H7 (cell line): ENCODE results near the gene WWC1. TPM values are rescaled to one million over a fixed set of nuclear protein-coding genes. Genes with fewer than 3 reads are reported as not detected.
"Not testable (repeated sequence)": the region's sequence is repeated elsewhere in the genome, so short reads cannot be mapped to it uniquely, and the experiment has no call there.

Experiments
- DNase-seq: peaks from one replicate; pipeline ENCODE4 v3.0.0; 2012
- H3K27me3 ChIP-seq: 2 replicates; pipeline ENCODE4 v1.6.0; 2011; ENCODE audit warnings: mild to moderate bottlenecking, low read length; ENCODE audit not compliant: control insufficient read depth, insufficient read depth
- H3K36me3 ChIP-seq: replicated peaks from 2 replicates; pipeline ENCODE4 v1.5.1; 2011; ENCODE audit warnings: low read length; ENCODE audit not compliant: control insufficient read depth, insufficient read depth
- H3K4me3 ChIP-seq: 2 replicates; pipeline ENCODE4 v1.5.1; 2011; ENCODE audit warnings: low read depth, mild to moderate bottlenecking, control low read depth, low read length, moderate library complexity; ENCODE audit not compliant: insufficient read depth
- total RNA-seq: library from RNA; depleted of rRNA; stranded (reverse); fragments of >200 nt; shearing (Covaris generic); gene quantifications from 2 replicates; pipeline ENCODE4 v1.2.3, GENCODE V29; 2014

Gene WWC1
- total RNA-seq, 1 experiment from 2014 or later, result 15.5 TPM

DNA sequence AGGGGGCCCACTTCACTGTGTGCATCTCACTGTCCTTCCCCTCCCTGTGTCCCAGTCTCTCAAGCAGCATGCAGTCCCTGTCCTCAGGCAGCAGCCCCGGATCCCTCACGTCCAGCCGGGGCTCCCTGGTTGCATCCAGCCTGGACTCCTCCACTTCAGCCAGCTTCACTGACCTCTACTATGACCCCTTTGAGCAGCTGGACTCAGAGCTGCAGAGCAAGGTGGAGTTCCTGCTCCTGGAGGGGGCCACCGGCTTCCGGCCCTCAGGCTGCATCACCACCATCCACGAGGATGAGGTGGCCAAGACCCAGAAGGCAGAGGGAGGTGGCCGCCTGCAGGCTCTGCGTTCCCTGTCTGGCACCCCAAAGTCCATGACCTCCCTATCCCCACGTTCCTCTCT lies 132.0 kb downstream of the WWC1 start:
- Histone ChIP-seq H3K36me3 (peaks cover under 1% of the 10 kb centered on the region), H3K27me3 (no peaks in the 10 kb centered on the region), H3K4me3 (no peak overlapping the region)
- DNase-seq, result no peak

DNA sequence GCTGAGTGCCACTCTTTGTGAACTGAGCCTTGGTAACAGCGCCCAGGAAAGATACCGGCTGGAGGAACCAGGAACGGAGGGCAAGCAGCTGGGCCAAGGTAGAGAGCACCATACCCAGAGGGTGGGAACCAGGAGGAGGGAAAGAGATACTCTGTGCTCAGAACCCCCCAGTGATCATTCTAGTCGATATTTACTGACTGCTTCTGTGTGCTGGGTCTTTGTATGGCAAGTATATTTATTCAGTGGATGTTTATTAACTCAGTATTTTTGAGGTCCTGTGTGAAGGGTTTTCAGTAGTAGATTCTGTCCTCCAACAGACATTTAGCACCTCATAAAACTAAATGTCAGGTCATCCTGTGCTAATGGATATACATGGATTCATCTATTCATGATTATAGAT lies 132.5 kb downstream of the WWC1 start:
- peaks cover 2% of the 10 kb centered on the region for H3K36me3 ChIP-seq
- H3K4me3 ChIP-seq, result no peak overlapping the region
- DNase-seq, result no peak
- H3K27me3 ChIP-seq, result no peaks in the 10 kb centered on the region

DNA sequence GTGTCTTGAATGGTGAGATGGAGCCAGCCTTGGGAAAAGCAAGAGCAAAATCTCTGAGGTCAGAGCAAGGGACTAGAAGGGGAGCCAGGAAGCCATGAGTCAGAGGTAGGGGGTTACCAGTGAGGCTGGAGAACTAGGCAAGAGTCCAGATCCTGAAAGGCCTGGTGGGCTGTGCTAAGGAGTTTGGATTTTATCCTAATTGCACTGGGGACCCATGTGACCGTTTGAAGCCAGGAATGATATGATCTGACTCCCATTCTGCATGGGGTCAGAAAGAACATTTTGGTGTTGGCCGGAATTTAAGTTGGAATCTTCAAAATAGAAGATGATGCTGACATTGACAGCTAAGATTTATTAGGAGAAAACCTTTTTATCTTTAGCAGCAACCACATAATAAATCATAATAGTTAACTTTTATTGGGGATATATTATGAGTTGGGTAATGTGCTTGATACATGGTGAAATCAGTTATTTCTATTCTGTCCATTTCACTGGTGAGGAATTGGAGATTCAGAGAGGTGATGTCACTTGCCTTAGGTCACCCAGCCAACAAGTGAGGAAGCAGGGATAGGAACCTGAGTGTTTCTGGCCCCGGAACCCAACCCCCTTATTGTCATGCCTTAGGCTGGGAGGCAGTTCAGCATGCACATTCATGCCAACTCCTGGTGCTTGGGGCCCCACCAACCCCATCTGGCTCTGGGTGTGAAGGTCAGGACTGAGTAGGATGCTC lies 133.3 kb downstream of the WWC1 start:
- no peak for DNase-seq
- H3K4me3 ChIP-seq, result no peak overlapping the region
- H3K36me3 ChIP-seq, result peaks cover 2% of the 10 kb centered on the region
- H3K27me3 ChIP-seq, result no peaks in the 10 kb centered on the region

DNA sequence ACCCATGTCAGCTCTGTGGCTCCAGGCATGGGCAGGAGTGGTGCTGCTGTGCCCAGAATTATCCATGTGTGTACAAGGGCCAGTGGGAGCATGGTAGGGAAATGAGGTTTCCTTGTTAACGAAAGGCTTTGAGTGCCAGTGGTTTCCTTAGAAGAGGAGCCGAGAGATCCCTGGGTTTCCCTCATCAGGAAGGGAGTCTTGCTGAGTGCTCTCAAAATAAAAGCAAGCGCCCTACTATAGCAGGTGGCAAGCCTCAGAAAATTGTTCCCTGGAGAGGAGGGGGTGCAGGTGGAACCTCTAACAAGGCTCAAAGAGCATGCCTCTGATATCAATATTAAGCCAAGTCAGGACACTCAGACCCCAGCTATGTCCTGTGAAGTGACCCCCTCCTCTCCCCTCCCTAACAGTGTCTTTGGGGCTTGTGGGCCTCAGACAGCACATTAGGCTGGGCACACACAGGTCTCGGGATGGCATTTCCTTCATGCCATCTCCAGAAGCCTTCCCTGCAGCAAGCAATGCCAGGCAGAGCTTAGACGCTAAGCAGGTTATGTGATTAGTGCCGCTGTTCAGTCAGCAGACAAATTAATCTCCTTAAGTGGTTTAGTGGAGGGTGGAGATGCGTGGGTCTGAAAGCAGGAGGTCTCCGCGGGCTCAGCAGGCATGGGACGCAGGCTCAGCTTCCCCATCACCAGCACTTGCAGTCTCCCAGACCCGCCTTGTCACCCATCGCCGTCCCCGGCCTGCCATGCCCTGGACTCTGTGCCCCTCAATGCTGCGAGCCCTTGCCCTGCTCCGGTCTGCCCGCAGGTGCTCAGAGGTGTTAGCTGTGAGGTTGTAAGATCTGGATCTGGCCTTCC lies 134.8 kb downstream of the WWC1 start:
- Histone ChIP-seq H3K4me3 (no peak overlapping the region), H3K27me3 (no peaks in the 10 kb centered on the region), H3K36me3 (peaks cover 11% of the 10 kb centered on the region)
- DNase-seq, result no peak

DNA sequence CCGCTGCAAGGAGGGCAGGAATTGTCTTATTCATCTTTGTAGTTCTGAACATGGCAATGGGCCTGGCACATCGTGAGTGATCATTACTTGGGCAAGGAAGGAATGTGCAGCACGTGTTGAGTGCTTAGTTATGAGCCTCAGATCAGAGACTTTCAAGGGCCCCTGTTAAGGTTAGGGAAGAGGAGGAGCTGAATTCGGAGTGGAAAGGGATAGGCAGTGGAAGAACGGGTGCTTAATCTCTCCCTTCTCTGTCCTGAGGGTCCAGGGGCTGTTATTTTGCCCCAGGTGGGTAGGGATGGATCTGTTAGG lies 135.4 kb downstream of the WWC1 start:
- H3K36me3 ChIP-seq, result peaks cover 15% of the 10 kb centered on the region
- H3K4me3 ChIP-seq, result no peak overlapping the region
- no peaks in the 10 kb centered on the region for H3K27me3 ChIP-seq
- no peak for DNase-seq

DNA sequence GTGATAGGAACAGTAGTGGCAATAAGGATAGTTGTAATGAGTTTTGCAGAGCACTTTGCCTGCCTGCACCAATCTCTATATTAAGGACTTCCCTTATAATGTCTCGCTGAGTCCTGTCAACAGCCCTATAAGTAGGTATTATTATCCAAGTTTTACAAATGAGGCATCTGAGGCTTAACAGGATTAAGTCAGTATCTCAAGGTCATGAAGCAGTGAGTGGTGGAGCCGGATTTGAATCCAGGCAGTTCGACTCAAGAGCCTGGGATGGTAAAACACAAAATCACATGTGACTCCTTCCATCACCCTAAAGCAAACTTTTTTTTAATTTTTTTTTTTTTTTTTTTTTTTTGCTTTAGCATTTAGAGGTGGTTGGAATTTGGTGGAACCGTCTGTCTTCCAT lies 135.8 kb downstream of the WWC1 start:
- H3K4me3 ChIP-seq, result no peak overlapping the region
- no peaks in the 10 kb centered on the region for H3K27me3 ChIP-seq
- DNase-seq, result no peak
- H3K36me3 ChIP-seq, result peaks cover 17% of the 10 kb centered on the region

DNA sequence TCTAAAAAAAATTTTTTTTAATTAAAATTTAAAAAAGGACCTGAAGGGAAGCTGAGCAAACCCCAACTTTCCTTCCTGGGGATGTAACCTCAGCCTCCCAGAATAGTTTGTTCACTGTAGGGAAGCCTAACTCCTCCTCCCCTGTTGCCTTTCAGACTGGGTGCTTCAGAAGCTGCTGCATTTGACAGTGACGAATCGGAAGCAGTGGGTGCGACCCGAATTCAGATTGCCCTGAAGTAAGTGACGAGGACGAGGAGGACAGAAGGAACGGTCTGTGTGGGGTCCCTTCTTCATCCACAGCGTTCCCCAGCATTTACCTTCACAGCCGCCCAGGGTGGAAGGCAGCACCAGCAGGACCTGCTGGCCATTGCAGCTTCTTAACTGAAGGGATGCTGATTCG lies 137.1 kb downstream of the WWC1 start:
- Histone ChIP-seq H3K4me3 (no peak overlapping the region), H3K27me3 (no peaks in the 10 kb centered on the region), H3K36me3 (peaks cover 17% of the 10 kb centered on the region)
- DNase-seq, result no peak

DNA sequence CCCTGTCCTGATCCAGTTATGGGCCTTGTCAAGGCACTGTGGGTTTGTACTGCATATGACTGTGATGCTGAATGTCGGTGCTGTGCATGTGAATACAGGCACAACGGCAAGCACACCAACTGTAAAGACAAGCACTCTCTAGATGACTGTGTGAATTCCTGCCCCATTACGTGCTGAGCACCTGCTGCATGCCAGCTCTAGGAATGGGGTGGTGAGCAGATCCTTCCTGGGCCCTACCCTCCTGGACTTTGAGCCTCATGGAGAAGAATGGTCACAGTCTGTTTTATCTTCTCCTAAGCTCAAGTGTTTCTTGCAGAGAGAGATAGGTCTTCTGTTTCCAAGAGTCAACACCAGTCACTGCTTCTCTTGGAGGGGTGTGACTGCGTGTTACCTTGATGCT lies 138.9 kb downstream of the WWC1 start:
- Histone ChIP-seq H3K27me3 (no peaks in the 10 kb centered on the region), H3K36me3 (peaks cover 21% of the 10 kb centered on the region), H3K4me3 (no peak overlapping the region)
- DNase-seq, result no peak

DNA sequence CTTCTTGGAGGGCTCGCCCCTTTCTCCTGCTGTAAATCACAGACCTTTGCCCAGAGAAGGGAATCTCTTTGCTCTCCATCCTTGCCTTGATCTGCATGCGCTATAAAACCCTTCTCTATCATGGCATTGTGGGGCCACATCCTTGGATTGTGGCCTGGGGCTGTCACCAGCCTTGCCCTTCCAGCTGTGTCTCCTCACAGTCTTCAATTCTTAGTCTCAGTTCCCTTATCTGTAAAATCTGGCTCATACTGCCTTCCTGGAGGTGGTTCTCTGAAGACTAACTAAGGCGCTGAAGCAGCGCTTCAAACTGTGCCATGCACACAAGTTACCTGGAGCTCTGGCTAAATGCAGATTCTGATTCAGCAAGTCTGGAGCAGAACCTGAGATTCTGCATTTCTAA lies 141.5 kb downstream of the WWC1 start:
- H3K27me3 ChIP-seq, result no peaks in the 10 kb centered on the region
- no peak overlapping the region for H3K4me3 ChIP-seq
- no peak for DNase-seq
- peaks cover 21% of the 10 kb centered on the region for H3K36me3 ChIP-seq

DNA sequence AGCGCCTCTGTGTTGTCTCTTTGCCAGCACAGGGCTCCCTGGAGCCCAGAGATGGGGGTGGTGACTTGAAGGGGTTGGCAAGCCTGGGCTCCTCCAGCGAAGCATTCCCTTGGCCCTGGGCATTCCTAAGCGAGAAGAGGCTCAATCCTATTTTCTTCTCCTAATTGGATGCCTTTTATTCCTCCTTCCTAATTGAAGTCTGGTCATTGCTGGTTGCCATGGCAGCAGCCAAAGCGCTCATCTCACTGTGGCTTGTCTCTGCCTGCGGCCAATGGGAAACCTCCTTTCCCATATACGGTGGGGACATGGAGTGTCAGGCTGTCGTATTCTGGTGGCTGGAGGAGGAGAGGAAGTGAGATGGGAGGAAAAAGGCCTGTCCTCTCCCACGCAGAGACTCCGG lies 142.6 kb downstream of the WWC1 start:
- no peaks in the 10 kb centered on the region for H3K27me3 ChIP-seq
- no peak for DNase-seq
- no peak overlapping the region for H3K4me3 ChIP-seq
- peaks cover 18% of the 10 kb centered on the region for H3K36me3 ChIP-seq

DNA sequence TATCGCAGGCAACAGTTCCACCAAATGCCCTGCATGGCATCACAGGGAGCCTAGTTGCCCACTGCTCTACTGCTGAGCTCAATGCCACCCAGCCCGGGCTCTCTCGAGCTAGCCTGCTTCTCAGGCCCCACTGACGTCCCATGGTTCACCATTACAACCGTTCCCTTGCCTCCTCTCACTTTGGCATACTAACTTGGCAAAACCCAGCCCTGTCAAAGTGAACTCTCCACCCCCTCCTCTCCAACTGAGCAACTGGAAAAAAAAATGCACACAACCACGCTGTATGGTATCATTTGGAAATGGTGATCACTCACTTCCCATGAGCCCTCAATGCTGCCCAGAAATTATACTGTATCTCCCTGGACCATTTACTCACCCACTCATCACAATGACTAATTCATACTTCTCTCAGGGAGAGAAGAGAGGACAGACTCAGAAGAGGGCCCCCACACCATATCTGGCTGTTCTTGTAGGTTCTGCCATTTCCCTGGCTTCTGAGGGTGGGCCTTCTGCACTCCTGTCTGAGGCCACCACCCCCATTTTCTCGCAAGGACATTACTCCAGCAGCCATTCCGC lies 143.4 kb downstream of the WWC1 start:
- Histone ChIP-seq H3K36me3 (peaks cover 18% of the 10 kb centered on the region), H3K27me3 (no peaks in the 10 kb centered on the region), H3K4me3 (no peak overlapping the region)
- DNase-seq, result no peak

DNA sequence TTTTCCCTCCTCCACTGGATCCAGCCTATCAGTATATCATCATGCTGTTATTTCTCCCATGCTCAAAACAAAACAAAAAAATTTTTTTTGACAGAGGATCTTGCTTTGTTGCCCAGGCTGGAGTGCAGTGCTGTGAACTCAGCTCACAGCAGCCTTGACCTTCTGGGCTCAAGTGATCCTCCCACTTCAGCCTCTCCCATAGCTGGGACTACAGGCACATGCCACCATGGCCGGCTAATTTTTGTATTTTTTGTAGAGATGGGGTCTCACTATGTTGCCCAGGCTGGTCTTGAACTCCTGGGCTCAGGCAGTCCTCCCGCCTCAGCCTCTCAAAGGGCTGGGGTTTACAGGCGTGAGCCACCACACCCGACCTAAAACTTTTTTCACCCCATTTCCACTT lies 143.9 kb downstream of the WWC1 start:
- H3K4me3 ChIP-seq, H3K27me3 ChIP-seq, DNase-seq: not testable (repeated sequence)
- peaks cover 14% of the 10 kb centered on the region for H3K36me3 ChIP-seq

DNA sequence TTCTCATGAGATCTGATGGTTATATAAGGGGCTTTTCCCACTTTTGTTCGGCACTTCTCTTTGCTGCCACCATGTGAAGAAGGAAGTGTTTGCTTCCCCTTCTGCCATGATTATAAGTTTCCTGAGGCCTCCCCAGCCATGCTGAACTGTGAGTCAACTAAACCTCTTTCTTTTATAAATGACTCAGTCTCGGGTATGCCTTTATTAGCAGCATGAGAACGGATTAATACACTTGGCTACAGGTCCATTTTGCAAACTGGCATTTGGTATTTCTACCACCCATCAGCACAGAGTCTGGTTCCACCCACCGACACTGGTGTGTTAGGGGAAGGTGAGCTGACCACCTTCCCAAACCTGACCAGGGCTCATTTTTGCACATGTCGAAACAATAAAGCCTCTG lies 146.9 kb downstream of the WWC1 start:
- DNase-seq, result no peak
- Histone ChIP-seq H3K4me3 (no peak overlapping the region), H3K27me3 (no peaks in the 10 kb centered on the region), H3K36me3 (peaks cover 5% of the 10 kb centered on the region)

DNA sequence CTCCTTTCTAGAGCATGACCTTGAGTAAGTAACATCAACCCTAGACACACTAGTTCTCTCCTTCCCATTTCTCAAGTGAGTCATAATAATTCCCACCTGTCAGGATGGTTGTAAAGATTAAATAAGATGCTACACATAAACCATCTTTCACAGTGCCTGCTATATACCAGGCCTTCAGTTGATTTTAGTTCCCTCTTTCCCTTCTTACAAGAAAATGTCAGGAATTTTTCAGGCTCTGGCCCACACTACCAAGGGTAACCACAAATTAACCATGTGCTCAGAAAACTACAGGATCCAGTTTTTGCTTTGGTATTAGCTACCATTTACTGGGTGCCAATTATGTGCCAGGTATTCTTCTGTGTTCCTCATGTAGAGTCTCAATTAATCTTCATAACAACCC lies 152.1 kb downstream of the WWC1 start:
- no peak overlapping the region for H3K4me3 ChIP-seq
- H3K27me3 ChIP-seq, result no peaks in the 10 kb centered on the region
- DNase-seq, result no peak
- H3K36me3 ChIP-seq, result peaks cover 1% of the 10 kb centered on the region
